HG03064 (cell line): ENCODE data around the gene EVA1A.

Source experiments
- ATAC-seq: cut with Tn5 transposase; IDR thresholded peaks from one replicate; pipeline ENCODE4 v1.9.1; 2021; ENCODE audit warnings: low read depth; ENCODE audit not compliant: unreplicated experiment

EVA1A gene

GRCh38 chr2:75459565-75460310 lies 101.0 kb downstream of the EVA1A start:
- no peak for ATAC-seq

- no peak for ATAC-seq
Observed at GRCh38 chr2:75458201-75458600, 102.5 kb downstream of the EVA1A start.

GRCh38 chr2:75456825-75457224 lies 103.9 kb downstream of the EVA1A start:
- ATAC-seq = no peak

DNA sequence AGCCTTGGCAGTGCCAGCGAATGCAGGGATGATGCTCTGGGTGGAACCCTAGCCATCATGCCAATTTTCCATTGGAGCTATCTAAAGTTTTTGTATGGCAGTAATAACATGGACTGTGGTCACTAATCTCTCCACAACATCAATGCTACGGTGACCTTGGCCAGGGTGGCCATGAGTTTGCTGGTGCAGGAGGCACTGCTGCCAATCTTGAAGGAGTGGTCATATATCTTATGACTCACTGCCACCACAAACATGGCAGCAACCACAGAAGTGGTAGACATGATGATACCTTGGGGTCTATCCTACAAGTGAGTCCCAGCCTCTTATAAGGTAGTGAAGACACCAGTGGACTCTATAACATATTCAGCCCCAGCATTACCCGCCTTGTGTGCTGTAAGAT lies 104.6 kb downstream of the EVA1A start:
- ATAC-seq = no peak

DNA sequence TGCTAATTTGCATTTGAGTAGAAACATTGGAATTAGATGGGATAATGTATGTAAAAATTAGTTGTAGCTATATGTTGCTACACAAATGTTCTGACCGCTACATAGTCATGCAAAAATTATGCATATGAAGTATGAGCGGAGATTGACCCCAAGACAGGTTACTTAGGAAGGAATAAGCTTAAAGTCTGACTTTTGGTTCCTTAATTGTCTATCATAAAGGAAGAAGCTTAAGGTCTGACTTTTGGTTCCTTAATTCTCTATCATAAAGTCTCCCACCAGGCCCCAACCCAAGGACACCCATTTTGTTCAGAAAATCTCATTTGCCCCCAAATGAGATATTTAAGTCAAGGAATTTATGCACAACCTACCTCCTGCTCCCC lies 106.5 kb downstream of the EVA1A start:
- ATAC-seq = no peak

DNA sequence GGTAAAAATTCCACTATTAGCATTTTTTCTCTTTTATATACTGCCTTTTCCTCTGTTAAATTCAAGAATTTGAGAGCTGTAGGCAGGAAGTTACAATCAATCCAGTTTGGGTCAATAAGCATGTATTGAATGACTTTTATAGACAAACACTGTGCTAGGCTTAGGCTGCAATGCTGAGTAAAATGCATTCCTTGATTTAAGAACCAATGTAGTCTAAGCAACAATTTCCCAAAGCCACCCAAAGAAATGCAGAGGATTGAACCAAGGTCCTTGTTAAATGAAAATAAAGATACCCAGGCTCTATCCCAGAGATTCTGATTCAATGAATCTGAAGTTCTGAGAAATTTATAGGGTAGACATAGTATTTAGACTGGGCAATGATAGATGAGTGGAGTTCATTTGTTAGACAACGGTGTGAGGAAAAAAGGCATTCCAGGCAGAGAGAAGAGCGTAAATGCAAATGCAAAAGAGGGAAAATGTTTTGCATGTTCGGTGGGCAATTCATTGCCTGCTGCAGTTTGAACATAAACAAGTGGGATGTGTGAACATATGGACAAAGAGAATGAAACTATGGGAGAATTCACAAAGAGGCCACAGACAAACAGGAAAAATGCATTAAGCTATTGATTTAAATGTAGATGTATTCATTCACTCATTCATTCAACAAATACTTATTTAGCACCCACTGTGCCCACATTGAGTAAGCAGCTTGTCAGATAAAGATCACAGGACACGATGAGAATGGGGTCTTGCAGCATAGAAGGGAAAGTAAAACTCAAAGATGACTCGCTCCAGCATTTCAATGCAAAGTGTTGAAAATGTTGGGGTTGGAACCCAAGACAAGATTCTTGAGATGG lies 107.1 kb downstream of the EVA1A start:
- no peak for ATAC-seq

DNA sequence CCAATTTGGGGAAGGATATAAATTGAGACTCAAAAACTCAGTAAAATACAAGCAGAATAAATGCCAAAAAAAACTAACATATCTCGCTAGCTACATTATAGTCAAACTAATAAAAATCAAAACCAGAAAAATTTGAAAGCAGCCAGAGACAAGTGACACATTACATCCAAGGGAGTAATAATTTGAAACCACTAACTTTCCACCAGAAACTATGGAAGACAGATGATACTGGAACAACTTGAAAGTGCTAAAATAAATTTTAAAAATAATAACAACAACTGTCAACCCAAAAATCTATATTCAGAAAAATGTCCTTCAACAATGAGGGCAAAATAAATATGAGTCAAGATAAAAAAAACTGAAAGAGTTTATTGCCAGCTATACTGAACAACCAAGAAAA lies 110.7 kb downstream of the EVA1A start:
- no peak for ATAC-seq

GRCh38 chr2:75447176-75447575 lies 113.6 kb downstream of the EVA1A start:
- no peak for ATAC-seq
